Neuronal stem cell (in vitro differentiated cells): ENCODE measurements around the gene IGFBP3.
A peak's percentile ranks its signal among the peaks of the same experiment; 100 is the strongest.

Experiments used
- DNase-seq: peaks from one replicate; pipeline ENCODE4 v3.0.0-alpha.2; 2013; ENCODE audit warnings: low spot score
- H2AFZ ChIP-seq: one replicate; pipeline ENCODE4 v1.6.1; 2013; ENCODE audit warnings: mild to moderate bottlenecking, low read length, inconsistent platforms
- H2AK5ac ChIP-seq: 2 replicates; pipeline ENCODE4 v1.6.1; 2013; ENCODE audit warnings: low read depth, mild to moderate bottlenecking, inconsistent platforms, low read length, moderate library complexity, mixed read lengths
- H2BK120ac ChIP-seq: 2 replicates; pipeline ENCODE4 v1.6.1; 2013; ENCODE audit warnings: low read depth, mild to moderate bottlenecking, inconsistent platforms, low read length, moderate library complexity, mixed read lengths
- H2BK12ac ChIP-seq: one replicate; pipeline ENCODE4 v1.6.1; 2013; ENCODE audit warnings: low read length, inconsistent platforms
- H2BK15ac ChIP-seq: 2 replicates; pipeline ENCODE4 v1.6.1; 2013; ENCODE audit warnings: mild to moderate bottlenecking, low read length, inconsistent platforms, mixed read lengths
- H2BK5ac ChIP-seq: one replicate; pipeline ENCODE4 v1.6.1; 2013; ENCODE audit warnings: inconsistent platforms, mild to moderate bottlenecking, low read length, moderate library complexity
- H3K14ac ChIP-seq: one replicate; pipeline ENCODE4 v1.6.1; 2013; ENCODE audit warnings: low read length, inconsistent platforms
- H3K18ac ChIP-seq: 2 replicates; pipeline ENCODE4 v1.6.1; 2013; ENCODE audit warnings: low read length, inconsistent platforms
- H3K23ac ChIP-seq: 2 replicates; pipeline ENCODE4 v1.6.1; 2013; ENCODE audit warnings: low read depth, mild to moderate bottlenecking, mixed read lengths, low read length, inconsistent platforms; ENCODE audit not compliant: poor library complexity
- H3K27ac ChIP-seq: replicated peaks from 3 replicates; pipeline ENCODE4 v1.5.1; 2013; ENCODE audit warnings: low read length, inconsistent platforms
- H3K27me3 ChIP-seq, 3 experiments: 2 replicates each; pipeline ENCODE4 v1.6.1; 2013; ENCODE audit warnings: low read length in 3 of 3, mild to moderate bottlenecking in 2 of 3, inconsistent platforms in 1 of 3, low read depth in 1 of 3, mixed read lengths in 1 of 3, moderate library complexity in 1 of 3; ENCODE audit not compliant: control insufficient read depth in 3 of 3, insufficient read depth in 3 of 3
- H3K36me3 ChIP-seq, 2 donors: replicated peaks in 1 of 2; 2 replicates each; pipeline ENCODE4 v1.6.1; 2013; ENCODE audit warnings: low read length in 2 of 2; ENCODE audit not compliant: control insufficient read depth in 2 of 2, insufficient read depth in 2 of 2
- H3K4ac ChIP-seq: 2 replicates; pipeline ENCODE4 v1.6.1; 2013; ENCODE audit warnings: inconsistent platforms, mild to moderate bottlenecking, low read length, moderate library complexity
- H3K4me1 ChIP-seq, 2 donors: 1 replicate in 1 of 2; 2 replicates in 1 of 2; pipeline ENCODE4 v1.6.1; 2013; ENCODE audit warnings: low read length in 2 of 2, low read depth in 1 of 2; ENCODE audit not compliant: control insufficient read depth in 2 of 2, insufficient read depth in 1 of 2
- H3K4me2 ChIP-seq: one replicate; pipeline ENCODE4 v1.6.1; 2013; ENCODE audit warnings: mild to moderate bottlenecking, low read length, inconsistent platforms; ENCODE audit not compliant: insufficient read depth, poor library complexity, severe bottlenecking
- H3K4me3 ChIP-seq, 2 donors: 2 replicates each; pipeline ENCODE4 v1.5.1; 2013; ENCODE audit warnings: low read length in 2 of 2, mild to moderate bottlenecking in 2 of 2, inconsistent platforms in 1 of 2, moderate library complexity in 1 of 2
- H3K79me1 ChIP-seq: one replicate; pipeline ENCODE4 v1.6.1; 2013; ENCODE audit warnings: low read depth, mild to moderate bottlenecking, inconsistent platforms, low read length, moderate library complexity
- H3K9ac ChIP-seq: one replicate; pipeline ENCODE4 v1.6.1; 2013; ENCODE audit warnings: mild to moderate bottlenecking, low read depth, low read length, inconsistent platforms; ENCODE audit not compliant: poor library complexity
- H3K9me3 ChIP-seq, 2 donors: replicated peaks in 1 of 2; 2 replicates each; pipeline versions ENCODE3 to v1.6.1; 2013; ENCODE audit warnings: low read length in 2 of 2, mild to moderate bottlenecking in 2 of 2, inconsistent platforms in 1 of 2, low read depth in 1 of 2, mixed read lengths in 1 of 2, moderate library complexity in 1 of 2; ENCODE audit not compliant: control insufficient read depth in 2 of 2, insufficient read depth in 1 of 2
- H4K8ac ChIP-seq: one replicate; pipeline ENCODE4 v1.6.1; 2013; ENCODE audit warnings: low read depth, mild to moderate bottlenecking, inconsistent platforms, low read length, moderate library complexity
- H4K91ac ChIP-seq: one replicate; pipeline ENCODE4 v1.6.1; 2013; ENCODE audit warnings: low read length, low read depth, mild to moderate bottlenecking, inconsistent platforms; ENCODE audit not compliant: poor library complexity
- WGBS, 2 donors: extraction: QIAGEN DNeasy Blood & Tissue Kit; methylation state at CpG; one replicate each; pipeline ENCODE4 v1.1.7; 2013; ENCODE audit warnings: missing lambda C conversion rate in 2 of 2, mixed read lengths in 1 of 2; ENCODE audit not compliant: insufficient read length in 2 of 2, insufficient replicate concordance in 1 of 2; ENCODE audit errors: extremely low coverage in 2 of 2; 5-methylcytosine and 5-hydroxymethylcytosine counted together

Gene IGFBP3

GRCh38 chr7:45890125-45890901 lies 30.8 kb downstream of the IGFBP3 start:
- no peak overlapping the region for H3K23ac ChIP-seq
- WGBS, 2 donors: no CpG with 5 or more reads among the region's 8 CpGs
- H3K4me2 ChIP-seq: no peak overlapping the region
- H2BK5ac ChIP-seq: no peak overlapping the region
- H3K18ac ChIP-seq: no peak overlapping the region
- H3K4me1 ChIP-seq: peaks cover 3 to 6% of the 10 kb centered on the region in 2 donors
- no peak overlapping the region for H2AK5ac ChIP-seq
- no peak overlapping the region for H4K91ac ChIP-seq
- no peak overlapping the region for H3K4me3 ChIP-seq
- H3K9me3 ChIP-seq: peaks cover 0 to 2% of the 10 kb centered on the region in 2 donors
- no peaks in the 10 kb centered on the region for H3K79me1 ChIP-seq
- H3K27me3 ChIP-seq: peaks cover 0 to 80% (median 33%) of the 10 kb centered on the region in 3 experiments
- no peak overlapping the region for H2BK12ac ChIP-seq
- no peak overlapping the region for H2AFZ ChIP-seq
- no peak overlapping the region for H3K9ac ChIP-seq
- no peak overlapping the region for H2BK15ac ChIP-seq
- no peak overlapping the region for H4K8ac ChIP-seq
- H3K14ac ChIP-seq: no peak overlapping the region
- no peak overlapping the region for H2BK120ac ChIP-seq
- H3K36me3 ChIP-seq: no peaks in the 10 kb centered on the region
- no peak overlapping the region for H3K27ac ChIP-seq
- H3K4ac ChIP-seq: no peak overlapping the region
- DNase-seq: no peak

DNA sequence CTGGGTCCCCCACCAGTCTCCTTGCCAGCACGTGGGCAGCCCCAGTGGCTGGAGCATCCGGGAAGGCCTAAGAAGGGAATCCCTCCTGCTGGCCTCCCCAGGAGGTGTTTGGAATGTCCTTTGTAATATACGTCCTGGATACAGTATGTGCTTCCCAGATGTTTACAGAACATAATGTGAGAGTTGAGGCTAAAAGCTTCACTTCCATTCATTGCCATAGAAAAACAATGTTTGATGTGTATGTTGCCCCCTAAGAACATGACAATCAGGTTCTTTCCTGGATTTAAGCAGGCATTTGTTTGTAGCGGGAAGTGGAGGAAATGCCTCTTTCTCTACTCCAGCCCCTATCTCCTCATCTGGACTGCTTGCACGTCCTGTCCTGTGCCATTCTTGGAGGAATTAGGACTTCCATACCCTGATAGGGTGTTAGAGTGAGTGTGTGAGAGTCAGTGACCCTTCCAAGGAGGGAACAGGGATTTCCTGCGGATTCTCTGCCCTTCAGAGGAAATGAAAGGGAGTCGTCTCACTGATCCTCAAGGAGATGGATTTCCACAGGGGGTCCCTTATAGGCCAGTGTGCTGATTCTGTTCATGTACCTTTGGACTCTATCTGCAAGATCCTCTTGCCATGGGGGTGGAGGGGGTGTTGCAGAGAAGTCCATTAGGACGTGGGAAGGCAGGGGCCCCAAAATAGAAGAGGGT lies 31.6 kb downstream of the IGFBP3 start:
- H3K4ac ChIP-seq: no peak overlapping the region
- H2AK5ac ChIP-seq: no peak overlapping the region
- DNase-seq: no peak
- no peak overlapping the region for H3K18ac ChIP-seq
- H3K4me3 ChIP-seq: no peak overlapping the region
- no peaks in the 10 kb centered on the region for H3K36me3 ChIP-seq
- H3K79me1 ChIP-seq: no peaks in the 10 kb centered on the region
- H3K4me2 ChIP-seq: no peak overlapping the region
- no peak overlapping the region for H4K91ac ChIP-seq
- H2AFZ ChIP-seq: peak overlapping the region; percentile 87
- H3K27ac ChIP-seq: no peak overlapping the region
- H3K27me3 ChIP-seq: peaks cover 0 to 87% (median 33%) of the 10 kb centered on the region in 3 experiments
- no CpG with 5 or more reads among the region's 8 CpGs for whole genome bisulfite sequencing, 2 donors
- H3K4me1 ChIP-seq: peaks cover 3 to 6% of the 10 kb centered on the region in 2 donors
- H3K9ac ChIP-seq: no peak overlapping the region
- peak overlapping the region; percentile 6 for H3K23ac ChIP-seq
- H3K9me3 ChIP-seq: peaks cover 0 to 2% of the 10 kb centered on the region in 2 donors
- no peak overlapping the region for H2BK15ac ChIP-seq
- no peak overlapping the region for H4K8ac ChIP-seq
- no peak overlapping the region for H2BK5ac ChIP-seq
- no peak overlapping the region for H2BK12ac ChIP-seq
- no peak overlapping the region for H2BK120ac ChIP-seq
- no peak overlapping the region for H3K14ac ChIP-seq

- peak overlapping the region; percentile 91 for H3K4me2 ChIP-seq
- H3K14ac ChIP-seq: no peak overlapping the region
- H2AFZ ChIP-seq: peak overlapping the region; percentile 87
- H3K27me3 ChIP-seq: peaks cover 0 to 87% (median 33%) of the 10 kb centered on the region in 3 experiments
- H2BK15ac ChIP-seq: no peak overlapping the region
- peaks cover 3 to 6% of the 10 kb centered on the region in 2 donors for H3K4me1 ChIP-seq
- H2BK120ac ChIP-seq: no peak overlapping the region
- no peak overlapping the region for H2BK5ac ChIP-seq
- H2BK12ac ChIP-seq: no peak overlapping the region
- no peak for DNase-seq
- no peak overlapping the region for H3K18ac ChIP-seq
- peaks cover 0 to 2% of the 10 kb centered on the region in 2 donors for H3K9me3 ChIP-seq
- H2AK5ac ChIP-seq: no peak overlapping the region
- no peak overlapping the region for H3K4ac ChIP-seq
- peak overlapping the region; percentile 6 for H3K23ac ChIP-seq
- H3K4me3 ChIP-seq: peak overlapping the region in 1 of 2 donors; percentile 80
- H4K8ac ChIP-seq: no peak overlapping the region
- H3K36me3 ChIP-seq: no peaks in the 10 kb centered on the region
- no peaks in the 10 kb centered on the region for H3K79me1 ChIP-seq
- no CpG with 5 or more reads among the region's 14 CpGs for WGBS, 2 donors
- no peak overlapping the region for H4K91ac ChIP-seq
- no peak overlapping the region for H3K9ac ChIP-seq
- no peak overlapping the region for H3K27ac ChIP-seq
Measured at GRCh38 chr7:45888993-45889366, 32.1 kb downstream of the IGFBP3 start.
